DMS 273 treated with DMSO at 0.1 percent for 48 hours (cell line): ENCODE measurements around the gene AANAT.
"Not testable (repeated sequence)": the region's sequence is repeated elsewhere in the genome, so short reads cannot be mapped to it uniquely, and the experiment has no call there.

Experiments used
- DNase-seq: peaks from one replicate; lab custom pipeline; 2025; lab: John Stamatoyannopoulos, UW

Gene AANAT

GRCh38 chr17:76506408-76507345 lies 39.3 kb downstream of the AANAT start:
- peak; percentile 38 for DNase-seq

GRCh38 chr17:76508472-76509063 lies 41.2 kb downstream of the AANAT start:
- not testable (repeated sequence) for DNase-seq

GRCh38 chr17:76510831-76511244 lies 43.4 kb downstream of the AANAT start:
- DNase-seq: no peak

GRCh38 chr17:76511668-76512365 lies 44.4 kb downstream of the AANAT start:
- no peak for DNase-seq

GRCh38 chr17:76512366-76513305 lies 45.2 kb downstream of the AANAT start:
- DNase-seq: no peak

- DNase-seq: no peak
Measured at GRCh38 chr17:76513306-76513692, 45.9 kb downstream of the AANAT start.

- not testable (repeated sequence) for DNase-seq
Measured at GRCh38 chr17:76514355-76514754, 47.0 kb downstream of the AANAT start.

GRCh38 chr17:76515274-76515949 lies 48.0 kb downstream of the AANAT start:
- no peak for DNase-seq

GRCh38 chr17:76517638-76518038 lies 50.2 kb downstream of the AANAT start:
- DNase-seq: no peak

GRCh38 chr17:76519048-76519966 lies 51.9 kb downstream of the AANAT start:
- DNase-seq: no peak
